Kidney epithelial cell (primary cell): ENCODE results near the gene PDZK1. TPM values are rescaled to one million over a fixed set of nuclear protein-coding genes. Genes with fewer than 3 reads are reported as not detected.
"Not testable (repeated sequence)": the region's sequence is repeated elsewhere in the genome, so short reads cannot be mapped to it uniquely, and the experiment has no call there.

ENCODE experiments used
- DNase-seq: peaks from one replicate; pipeline ENCODE4 v3.0.0-alpha.2; 2010; ENCODE audit warnings: low read depth
- H3K27me3 ChIP-seq: 2 replicates; pipeline ENCODE4 v1.6.0; 2011; ENCODE audit warnings: low read length; ENCODE audit not compliant: control insufficient read depth, insufficient read depth
- H3K36me3 ChIP-seq: 2 replicates; pipeline ENCODE4 v1.5.1; 2011; ENCODE audit warnings: low read length; ENCODE audit not compliant: control insufficient read depth, insufficient read depth
- H3K4me3 ChIP-seq: 2 replicates; pipeline ENCODE4 v1.5.1; 2011; ENCODE audit warnings: low read depth, mild to moderate bottlenecking, control low read depth, low read length
- CTCF ChIP-seq: IDR thresholded peaks from 2 replicates; pipeline ENCODE4 v1.5.1; 2011; ENCODE audit warnings: mild to moderate bottlenecking, moderate library complexity, low read length, control low read depth, inconsistent platforms; ENCODE audit not compliant: insufficient read depth, poor library complexity, severe bottlenecking
- total RNA-seq: library from RNA; depleted of rRNA; stranded (reverse); fragments of >200 nt; gene quantifications from 2 replicates; pipeline ENCODE4 v1.2.3, GENCODE V29; 2015

Gene PDZK1
- total RNA-seq, 1 donor from 2014 or later = not detected

GRCh38 chr1:145736191-145736590, 29.0 kb upstream of the PDZK1 start:
- TF ChIP-seq CTCF = no peak
- no peaks in the 10 kb centered on the region for H3K27me3 ChIP-seq
- no peak for DNase-seq
- H3K36me3 ChIP-seq = peaks cover 1% of the 10 kb centered on the region
- no peak overlapping the region for H3K4me3 ChIP-seq

GRCh38 chr1:145730900-145731299, 23.7 kb upstream of the PDZK1 start:
- no peak overlapping the region for H3K4me3 ChIP-seq
- no peak for DNase-seq

GRCh38 chr1:145730467-145730866, 23.3 kb upstream of the PDZK1 start:
- Histone ChIP-seq H3K4me3 (no peak overlapping the region), H3K36me3 (no peaks in the 10 kb centered on the region), H3K27me3 (no peaks in the 10 kb centered on the region)
- no peak for DNase-seq
- no peak for TF ChIP-seq CTCF

More at GRCh38 chr1:145730900-145731299, 23.7 kb upstream of the PDZK1 start:
- Histone ChIP-seq H3K27me3 (no peaks in the 10 kb centered on the region), H3K36me3 (no peaks in the 10 kb centered on the region)
- no peak for TF ChIP-seq CTCF

- H3K4me3 ChIP-seq = no peak overlapping the region
- no peaks in the 10 kb centered on the region for H3K27me3 ChIP-seq
- H3K36me3 ChIP-seq = no peaks in the 10 kb centered on the region
- DNase-seq = no peak
- no peak for TF ChIP-seq CTCF
Measured at GRCh38 chr1:145729666-145730436, 22.7 kb upstream of the PDZK1 start.

GRCh38 chr1:145729196-145729595, 22.0 kb upstream of the PDZK1 start:
- no peaks in the 10 kb centered on the region for H3K27me3 ChIP-seq
- no peak overlapping the region for H3K4me3 ChIP-seq
- no peak for DNase-seq
- TF ChIP-seq CTCF = no peak
- no peaks in the 10 kb centered on the region for H3K36me3 ChIP-seq

GRCh38 chr1:145726193-145726592, 19.0 kb upstream of the PDZK1 start:
- not testable (repeated sequence) for DNase-seq, H3K36me3 ChIP-seq, H3K27me3 ChIP-seq, H3K4me3 ChIP-seq
